Testis (tissue), 2 donors: Measurements from ENCODE around the gene LSS.

Source experiments
- CTCF ChIP-seq, 3 experiments: fragments of 450-650 bp in 2 of 3; fragments of 200-600 bp in 1 of 3; sonication (generic) in 1 of 3; IDR thresholded peaks; one replicate each; pipeline ENCODE4 v1.5.1; 2016 to 2019; ENCODE audit warnings: antibody characterized with exemption in 3 of 3, mild to moderate bottlenecking in 2 of 3, moderate library complexity in 1 of 3
- POLR2A ChIP-seq: fragments of 450-650 bp; IDR thresholded peaks from one replicate; pipeline ENCODE4 v1.6.1; 2017; ENCODE audit warnings: antibody characterized with exemption, mild to moderate bottlenecking, moderate library complexity

- no peak for TF ChIP-seq CTCF (IDR thresholded peaks at IDR 0.05)
- TF ChIP-seq POLR2A, result no peak
Observed at GRCh38 chr21:46220275-46220810, 8.2 kb downstream of the LSS start.
